K562 (cell line): ENCODE measurements around the gene ADGRG1. TPM values are rescaled to one million over a fixed set of nuclear protein-coding genes. Genes with fewer than 3 reads are reported as not detected.
A peak's percentile ranks its signal among the peaks of the same experiment; 100 is the strongest.

Experiments
- FIP1L1 ChIP-seq: fragments of 200-400 bp; formaldehyde crosslinking; IDR thresholded peaks from 2 replicates; pipeline ENCODE4 v1.6.1; 2018; ENCODE audit warnings: mild to moderate bottlenecking, low read depth, low read length; ENCODE audit not compliant: poor library complexity, severe bottlenecking
- REST ChIP-seq, 2 experiments: fragments of 450-650 bp; formaldehyde crosslinking in 1 of 2; IDR thresholded peaks; 2 replicates each; pipeline versions ENCODE4 v1.4.0 to v1.6.1; 2014 to 2020; ENCODE audit warnings: mild to moderate bottlenecking in 2 of 2, borderline replicate concordance in 1 of 2, low read depth in 1 of 2
- ZFP36 ChIP-seq: fragments of 150-350 bp; IDR thresholded peaks from 2 replicates; pipeline ENCODE4 v1.6.1; 2018; ENCODE audit warnings: low read length, low read depth; ENCODE audit not compliant: partially characterized antibody
- polyA plus RNA-seq, 8 experiments: library from polyadenylated mRNA; depleted of rRNA in 4 of 8; stranded (reverse) in 5 of 8; unstranded in 3 of 8; fragments of >200 nt; fragmentation: Nextera tagmentation in 2 of 8; fragmentation: Illumina TruSeq in 1 of 8; extraction: Ambion mirVana in 2 of 8; extraction: Trizol in 1 of 8; gene quantifications; 2 replicates each; pipeline versions ENCODE4 v1.2.1 to v1.2.3, GENCODE V29; 2011 to 2014; ENCODE audit warnings: inconsistent platforms in 1 of 8, missing spikeins in 1 of 8
- total RNA-seq, 7 experiments: library from RNA; depleted of rRNA in 6 of 7; stranded (reverse); fragments of >200 nt in 6 of 7; fragmentation: Illumina TruSeq in 2 of 7; extraction: Trizol in 2 of 7; gene quantifications; 2 replicates each; pipeline versions ENCODE4 v1.2.1 to v1.2.3, GENCODE V29; 2011 to 2021; ENCODE audit warnings: low replicate concordance in 1 of 7

The ADGRG1 gene
- total and polyA plus RNA-seq, 9 of the 15 experiments (the other 6 are each of a cell fraction or from before 2014, with no cell fraction given) = 0.04 to 0.31 (median 0.16) TPM; not detected in 6

- TF ChIP-seq REST (IDR thresholded peaks at IDR 0.05; ENCODE audit: borderline replicate concordance) (peak; percentile 73; the same call in 1 of the 2 replicates), REST (CRISPR knock-in tag; IDR thresholded peaks at IDR 0.05; ENCODE audit: low read depth) (no peak), ZFP36 (peak; percentile 78), FIP1L1 (no peak)
These were observed 23.2 kb downstream of the ADGRG1 start (continued) for GRCh38 chr16:57651344-57652333.
